SK-N-SH (cell line): Measurements from ENCODE around the gene PELI2.

Experiments used
- CTCF ChIP-seq: fragments of 200-600 bp; sonication (generic); IDR thresholded peaks from 2 replicates; pipeline ENCODE4 v1.6.1; 2017; ENCODE audit warnings: antibody characterized with exemption, mild to moderate bottlenecking, moderate library complexity
- EZH2phosphoT487 ChIP-seq: fragments of 200-600 bp; sonication (generic); IDR thresholded peaks from 2 replicates; pipeline ENCODE4 v1.6.1; 2017; ENCODE audit warnings: low read depth, mixed run types, mild to moderate bottlenecking, antibody characterized with exemption, moderate library complexity, borderline replicate concordance
- JUND ChIP-seq: IDR thresholded peaks from 2 replicates; pipeline ENCODE4 v1.4.0; 2012
- MXI1 ChIP-seq: IDR thresholded peaks from 2 replicates; pipeline ENCODE4 v1.6.1; 2012; ENCODE audit warnings: mild to moderate bottlenecking, low read depth, low read length, improper control_type of control experiment
- NFIC ChIP-seq: IDR thresholded peaks from 2 replicates; pipeline ENCODE4 v1.4.0; 2012; ENCODE audit warnings: borderline replicate concordance
- POLR2AphosphoS5 ChIP-seq: IDR thresholded peaks from 2 replicates; pipeline ENCODE4 v1.6.1; 2012; ENCODE audit warnings: low read depth, low read length
- TEAD4 ChIP-seq: IDR thresholded peaks from 2 replicates; pipeline ENCODE4 v1.4.0; 2012; ENCODE audit warnings: mild to moderate bottlenecking, borderline replicate concordance; ENCODE audit not compliant: insufficient read depth

GRCh38 chr14:56177036-56177435 lies 58.8 kb downstream of the PELI2 start:
- no peak for TF ChIP-seq NFIC
- no peak for TF ChIP-seq POLR2AphosphoS5
- TF ChIP-seq CTCF, result no peak
- TF ChIP-seq TEAD4, result no peak
- no peak for TF ChIP-seq JUND
- no peak for TF ChIP-seq EZH2phosphoT487
- TF ChIP-seq MXI1, result no peak
